ENCODE data around the gene EBF3.

Gene EBF3

DNA sequence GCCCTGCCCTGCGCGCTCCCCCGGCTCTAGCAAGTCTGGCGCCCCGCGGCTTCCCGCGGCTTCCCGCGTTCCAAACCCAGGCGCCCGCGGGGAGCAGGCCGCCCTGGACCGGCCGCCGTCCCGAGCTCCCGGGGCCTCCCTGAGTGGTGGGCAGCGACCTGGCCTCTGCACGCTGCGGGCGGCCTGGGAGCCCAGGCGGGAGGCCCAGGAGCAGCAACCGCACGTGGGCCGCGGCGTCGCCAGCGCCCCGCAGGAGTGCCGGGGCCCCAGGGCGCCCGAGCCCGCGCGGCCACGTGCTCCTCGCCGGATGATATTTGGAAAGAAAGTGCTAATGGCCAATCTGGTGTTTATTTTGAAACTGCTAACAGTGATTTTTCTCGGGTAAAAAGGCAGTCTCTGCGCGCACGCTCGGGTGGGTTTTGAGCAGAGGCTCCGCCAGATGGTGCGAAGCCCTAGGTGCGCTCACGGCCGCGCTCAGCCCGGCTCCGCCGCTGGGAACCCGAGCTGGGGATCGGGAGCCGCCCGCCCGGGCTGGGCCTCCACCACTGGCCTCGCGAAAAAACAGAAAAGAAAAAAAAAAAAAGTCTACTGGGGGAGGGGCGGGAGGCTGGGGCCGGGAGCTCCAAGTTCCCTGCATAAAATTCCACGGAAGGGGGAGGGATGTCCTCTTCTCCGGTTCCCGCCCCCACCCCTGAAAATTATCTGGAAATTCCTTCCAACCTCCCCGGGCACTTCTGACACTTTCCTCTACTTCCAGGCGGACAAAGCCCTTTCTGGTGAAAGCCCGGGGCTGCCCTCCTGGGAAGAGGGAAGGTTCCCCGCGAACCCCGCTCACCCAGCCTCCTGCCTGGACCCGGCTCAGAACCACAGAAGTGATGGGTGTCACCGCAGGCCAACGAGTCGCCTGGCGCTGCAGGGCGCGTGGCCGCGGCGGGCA, 4.3 kb downstream of the EBF3 start:
- in situ Hi-C loops (cut with HindIII; ENCODE audit: low sequenced_read_pairs) = no loop called here

DNA sequence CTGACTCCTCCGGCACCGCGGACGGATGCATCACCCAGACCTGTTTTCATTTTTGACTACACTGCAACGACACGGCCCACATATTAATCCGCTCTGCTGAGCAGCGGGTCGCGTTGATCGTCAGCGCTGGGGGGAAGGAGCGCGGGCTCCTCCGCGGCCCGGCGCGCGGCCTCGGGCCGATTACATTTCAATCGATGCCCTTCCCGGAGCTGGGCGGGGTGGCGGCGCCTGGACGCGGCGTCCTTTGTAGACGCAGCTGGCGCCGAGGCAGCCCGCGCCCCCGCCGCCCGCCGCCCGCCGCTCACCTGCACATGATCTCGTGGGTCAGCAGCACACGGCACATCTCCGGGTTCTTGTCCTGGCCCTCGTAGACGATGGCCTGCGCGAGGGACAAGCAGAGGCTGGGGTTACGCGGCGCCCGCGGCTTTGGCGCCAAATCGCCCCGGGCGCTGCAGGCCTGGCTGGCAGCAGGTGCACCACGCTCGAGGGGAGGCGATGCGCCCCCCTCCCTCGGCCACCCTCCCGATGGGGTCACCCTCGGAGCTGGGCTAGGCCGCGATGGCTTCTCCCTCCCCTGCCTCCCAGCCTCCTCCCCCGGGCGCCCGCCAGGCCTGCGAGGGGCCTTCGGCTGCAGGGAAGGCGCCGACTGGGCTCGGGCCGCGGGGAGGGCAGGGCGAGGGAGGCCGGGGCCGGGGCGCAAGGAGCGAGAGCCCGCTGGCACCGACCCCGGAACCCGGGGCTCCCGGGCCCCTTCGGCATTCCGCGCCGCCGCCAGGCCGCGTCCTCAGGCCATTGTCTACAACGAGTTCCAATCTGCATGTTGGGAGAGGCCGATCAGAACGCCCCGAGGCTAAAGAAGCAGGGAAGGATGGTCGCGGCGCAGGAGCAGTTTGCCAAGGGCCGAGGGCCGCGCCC, 5.2 kb downstream of the EBF3 start:
- in situ Hi-C loops (cut with HindIII; ENCODE audit: low sequenced_read_pairs) = no loop called here

DNA sequence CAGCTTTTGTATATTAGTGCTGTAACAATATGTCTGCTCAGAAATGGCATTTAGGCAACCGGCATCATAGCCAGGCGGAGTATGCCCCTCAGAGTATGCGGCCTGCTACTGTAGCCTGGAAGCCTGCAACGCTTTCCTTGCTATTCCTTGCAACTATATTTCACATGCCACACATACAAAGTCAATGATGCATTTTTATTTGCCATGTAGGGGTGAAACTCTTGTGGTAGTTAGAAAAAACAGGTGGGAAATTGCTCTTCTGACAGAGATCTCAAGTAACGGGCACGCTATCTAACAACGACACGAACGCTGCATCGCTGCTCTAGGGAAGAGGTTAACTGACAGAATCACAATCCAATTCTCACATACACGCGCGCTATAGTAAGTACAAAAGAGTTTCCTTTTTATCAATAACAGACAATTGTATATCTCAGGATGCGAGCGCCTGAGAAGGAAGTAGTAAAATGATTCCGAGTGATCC, 5.9 kb downstream of the EBF3 start:
- in situ Hi-C loops (cut with HindIII; ENCODE audit: low sequenced_read_pairs) = no loop called here

DNA sequence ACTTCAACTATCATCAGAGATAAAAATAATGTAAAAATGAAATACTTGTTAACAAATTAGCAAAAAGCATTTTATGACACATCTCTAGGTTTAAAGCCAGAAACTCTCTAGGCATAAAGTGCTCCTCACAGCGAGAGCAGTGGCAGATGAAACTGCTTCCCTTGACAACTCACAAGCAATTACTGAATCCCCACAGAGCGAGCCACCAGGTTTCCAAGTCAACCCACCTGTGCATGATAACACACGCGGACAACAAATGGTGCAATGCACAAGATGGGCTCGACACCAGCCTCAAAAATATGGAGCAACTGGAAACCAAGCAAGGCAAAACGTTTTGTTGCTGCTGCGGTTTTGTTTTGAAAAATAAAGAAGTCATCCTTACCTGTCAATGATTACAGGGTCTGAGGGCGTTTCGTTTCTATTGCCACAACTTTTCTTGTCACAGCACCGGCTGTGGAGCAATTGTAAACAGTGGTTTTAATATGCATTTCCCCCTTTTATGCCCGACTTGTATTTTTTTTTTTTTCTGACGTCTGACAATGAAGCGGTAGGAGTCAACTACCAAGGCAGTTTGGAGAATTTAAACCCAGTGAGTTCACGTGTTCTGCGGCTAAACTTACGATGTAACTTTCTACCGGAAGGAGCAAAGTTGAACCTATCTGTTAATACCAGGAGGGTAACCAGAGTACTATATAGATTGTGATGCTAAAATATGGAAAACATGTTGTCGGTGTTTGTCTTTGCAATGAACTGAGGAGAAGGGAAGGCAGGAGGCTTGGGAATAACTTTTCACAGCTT, 7.0 kb downstream of the EBF3 start:
- in situ Hi-C loops (cut with HindIII; ENCODE audit: low sequenced_read_pairs) = no loop called here

DNA sequence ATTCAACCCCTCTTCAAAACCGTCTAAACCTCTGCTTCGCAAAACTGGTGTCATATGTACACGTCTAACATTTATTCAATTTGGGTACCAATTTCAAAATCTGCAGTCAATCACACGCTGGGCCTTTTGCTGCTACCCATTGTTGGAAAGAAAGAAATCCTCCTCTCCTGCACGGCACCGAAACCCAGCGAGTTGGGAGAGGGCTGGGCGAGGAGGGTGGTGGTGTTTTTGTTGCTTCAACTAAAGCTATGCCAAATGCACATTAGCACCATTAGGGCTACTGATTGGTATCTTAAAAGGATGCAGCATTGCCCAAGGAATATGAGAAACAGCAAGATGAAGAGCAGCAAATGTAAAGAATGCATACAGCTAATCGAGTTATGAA, 7.8 kb downstream of the EBF3 start:
- in situ Hi-C loops (cut with HindIII; ENCODE audit: low sequenced_read_pairs) = no loop called here

DNA sequence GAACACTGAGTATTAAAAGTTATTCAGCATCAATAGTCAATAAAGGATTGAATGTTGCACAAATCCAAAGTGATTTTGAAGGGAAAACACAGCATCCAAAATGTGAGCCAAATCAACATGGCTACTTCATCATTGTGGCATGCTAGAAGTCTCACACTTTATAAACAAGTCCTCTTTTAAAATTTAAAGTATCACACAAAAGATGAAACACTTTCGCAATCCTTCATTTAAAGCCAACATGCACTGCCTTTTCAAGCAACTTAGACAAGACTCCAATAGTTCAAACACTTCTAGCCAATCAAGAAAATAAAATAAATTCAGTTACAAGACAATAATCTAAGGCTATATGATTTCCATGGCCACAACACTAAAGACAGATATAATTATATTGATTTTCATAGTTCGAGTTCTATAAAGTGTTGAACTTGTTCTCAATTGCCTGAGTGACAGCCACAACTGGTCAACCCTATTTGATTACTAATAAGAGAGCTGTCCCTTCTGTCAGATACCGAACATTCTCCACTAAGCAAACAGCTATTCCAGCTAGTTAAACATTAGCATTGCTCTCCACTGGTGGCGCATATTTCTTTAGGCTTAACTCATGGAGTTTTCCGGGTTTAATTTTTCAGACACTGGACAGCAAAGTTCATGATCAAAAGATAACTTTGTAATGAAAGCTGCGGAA, 8.3 kb downstream of the EBF3 start:
- in situ Hi-C loops (cut with HindIII; ENCODE audit: low sequenced_read_pairs) = no loop called here

DNA sequence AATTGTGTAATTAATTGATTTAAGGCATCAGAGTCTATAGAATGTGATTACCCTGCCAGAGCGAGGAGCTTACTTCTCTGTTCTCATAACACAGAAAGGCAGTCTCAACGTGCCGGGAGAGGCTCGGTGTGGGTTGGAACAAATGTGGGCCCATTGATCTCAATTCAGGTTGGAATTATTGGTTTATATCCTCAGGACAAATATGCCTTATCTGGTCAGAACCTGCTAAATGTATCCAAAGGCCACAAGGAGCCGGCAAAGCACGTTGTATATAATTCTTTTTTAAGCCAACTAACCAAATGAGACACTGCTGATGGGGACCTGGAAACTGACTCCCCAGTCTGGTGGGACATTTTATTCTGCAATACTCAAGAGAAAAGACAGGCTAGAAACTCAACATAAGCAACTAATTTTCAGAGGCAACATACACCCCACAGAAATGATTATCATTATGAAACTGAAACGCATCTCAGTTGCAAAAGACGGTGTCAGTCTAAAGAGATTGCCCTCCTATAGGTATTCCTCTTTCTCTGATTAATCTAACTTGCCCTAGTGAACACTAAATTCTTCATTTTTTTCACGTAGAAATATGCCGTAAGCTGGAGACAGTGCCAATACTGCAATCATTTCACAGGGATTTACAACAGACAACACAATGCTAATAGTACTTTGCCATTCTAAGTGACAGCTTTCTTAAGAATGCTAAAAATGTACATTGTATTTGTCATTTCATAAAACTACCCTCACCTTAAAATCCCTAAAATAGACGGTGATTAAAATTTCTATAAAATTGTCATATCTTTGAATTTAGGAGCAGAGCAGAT, 9.4 kb downstream of the EBF3 start:
- in situ Hi-C loops (cut with HindIII; ENCODE audit: low sequenced_read_pairs) = loop anchor here (5.0 kb wide), 1 partner anchor 92 kb away; no protein-coding TSS in a partner anchor

DNA sequence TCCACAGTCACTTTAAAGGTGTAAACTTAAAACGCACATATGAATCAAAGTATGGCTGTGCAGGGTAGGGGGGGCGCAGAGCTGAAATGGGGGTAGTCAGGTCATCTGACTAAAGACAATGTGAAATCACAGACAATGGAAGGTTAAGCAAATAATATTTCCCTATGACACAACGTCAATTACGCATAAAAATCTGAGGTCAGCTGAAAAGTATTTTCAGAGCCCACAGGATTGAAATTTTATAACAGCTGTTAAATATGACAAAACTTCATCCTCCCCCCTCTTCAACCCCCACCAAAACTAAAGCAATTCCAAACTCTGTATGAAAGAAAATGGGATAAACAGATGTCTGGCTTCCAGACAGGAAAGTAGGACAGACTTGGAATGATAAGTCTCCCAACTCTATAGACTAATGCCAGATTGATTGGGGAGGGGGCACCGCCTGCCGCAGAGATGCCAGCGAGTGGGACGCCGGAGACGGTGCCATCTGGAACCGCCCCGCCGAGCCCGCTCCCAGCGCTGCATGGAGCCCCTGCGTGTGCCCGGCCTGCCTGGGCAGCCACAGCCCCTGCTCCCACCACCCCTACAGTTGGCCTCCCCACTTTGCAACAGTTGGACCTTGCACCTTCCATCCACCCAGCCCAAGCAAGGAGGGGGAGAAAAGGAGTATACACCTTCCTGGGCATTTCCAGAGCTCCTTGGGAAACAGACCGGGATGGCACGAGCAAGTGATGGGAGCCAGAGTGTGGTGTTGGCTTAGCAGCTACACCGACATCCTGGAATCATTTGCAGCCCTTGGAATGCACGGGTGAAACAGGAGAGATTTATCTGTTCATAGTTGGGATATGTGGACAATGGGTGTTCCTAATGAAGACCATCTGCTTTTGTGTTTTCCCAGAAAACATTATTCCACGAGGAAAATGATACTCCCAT, 10.7 kb downstream of the EBF3 start:
- in situ Hi-C loops (cut with HindIII; ENCODE audit: low sequenced_read_pairs) = loop anchor here (5.0 kb wide), 1 partner anchor 91 kb away; no protein-coding TSS in a partner anchor

DNA sequence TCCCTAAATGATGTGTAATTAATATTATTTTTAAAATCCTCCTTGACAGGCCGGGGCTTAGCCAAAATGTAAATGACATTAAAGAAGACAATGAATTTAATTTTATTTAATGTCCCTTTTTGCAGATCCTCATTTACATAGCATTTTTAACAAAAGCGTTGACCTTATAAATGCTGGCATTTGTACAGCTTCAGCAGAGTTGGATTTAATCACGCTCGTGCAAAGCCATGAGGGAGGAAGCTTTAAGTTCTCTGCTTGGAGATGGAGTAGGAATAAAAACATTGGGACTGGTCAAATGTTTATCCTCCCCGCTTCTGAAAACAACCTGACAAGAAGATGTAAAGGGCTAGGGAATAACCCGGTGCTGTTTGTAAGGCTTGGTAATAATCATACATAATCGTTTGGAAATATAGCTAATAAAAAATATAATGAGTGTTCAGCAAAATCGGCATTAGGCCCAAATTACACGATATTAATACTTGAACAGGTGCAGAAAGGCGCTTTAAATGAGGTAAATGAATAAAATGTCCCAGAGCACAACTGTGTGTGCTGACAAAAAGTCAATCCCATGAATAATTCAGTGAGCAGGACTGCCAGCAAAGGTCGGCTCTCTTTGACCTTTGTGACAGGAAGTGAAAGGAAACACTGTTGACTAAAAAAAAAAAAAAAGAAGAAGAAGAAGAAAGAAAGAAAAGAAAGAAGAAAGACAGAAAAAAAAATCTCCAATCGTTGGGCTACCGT, 11.5 kb downstream of the EBF3 start:
- in situ Hi-C loops (cut with HindIII; ENCODE audit: low sequenced_read_pairs) = loop anchor here (5.0 kb wide), 1 partner anchor 90 kb away; no protein-coding TSS in a partner anchor

DNA sequence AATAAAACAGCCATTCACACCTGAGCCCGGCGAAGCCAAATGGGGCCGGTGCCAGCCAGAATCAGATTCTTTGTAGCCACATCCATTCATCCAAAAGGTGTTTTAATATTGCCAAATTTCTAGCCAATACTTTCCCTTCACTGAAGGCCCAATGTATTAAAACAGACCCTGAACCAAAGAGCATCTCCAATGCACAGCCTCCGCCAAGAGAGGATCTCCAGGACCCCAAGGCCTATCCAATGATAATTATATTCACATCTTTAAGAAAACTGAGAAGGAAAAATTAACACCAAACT, 12.2 kb downstream of the EBF3 start:
- in situ Hi-C loops (cut with HindIII; ENCODE audit: low sequenced_read_pairs) = loop anchor here (5.0 kb wide), 1 partner anchor 90 kb away; no protein-coding TSS in a partner anchor

DNA sequence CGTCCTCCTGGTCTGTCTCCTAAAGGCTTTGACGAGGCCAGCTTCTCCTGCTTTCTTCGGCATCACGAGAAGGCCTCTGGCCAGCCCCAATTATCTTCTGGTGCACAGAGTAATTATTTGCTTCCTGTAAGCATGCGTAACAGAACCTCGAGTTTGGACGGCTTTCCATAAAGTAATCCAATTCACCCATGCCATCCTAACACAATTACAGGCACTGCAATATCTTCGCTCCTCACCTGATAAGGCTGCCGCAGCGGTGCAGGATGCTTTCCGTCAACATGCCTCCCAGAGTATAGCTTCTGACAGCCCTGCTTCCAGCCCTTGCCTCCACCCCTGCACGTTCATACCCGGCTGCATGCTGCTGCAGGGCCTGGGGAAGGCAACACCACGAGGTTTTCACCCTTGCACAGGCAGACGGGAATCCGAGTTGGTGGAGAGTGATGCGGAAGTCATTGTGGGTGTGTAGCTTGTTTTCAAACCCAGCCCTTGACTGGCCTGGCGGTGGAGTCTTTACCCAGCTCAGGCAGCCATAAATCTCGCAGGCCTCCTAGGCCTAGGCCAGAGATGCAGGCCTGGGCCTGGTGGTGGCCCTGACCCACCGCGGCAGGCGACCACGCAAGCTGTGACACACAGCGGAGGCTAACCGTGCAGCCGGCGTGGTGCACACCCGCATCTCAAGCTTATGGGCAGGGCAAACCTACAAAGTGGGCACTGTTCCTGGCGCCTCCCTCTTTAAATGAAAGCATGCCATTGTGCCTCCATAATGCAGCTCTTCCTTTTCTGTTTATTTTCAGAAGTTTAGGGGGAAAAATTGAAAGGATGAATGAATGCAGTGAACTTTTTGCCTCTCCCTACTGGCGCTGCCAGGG, 12.7 kb downstream of the EBF3 start:
- in situ Hi-C loops (cut with HindIII; ENCODE audit: low sequenced_read_pairs) = loop anchor here (5.0 kb wide), 1 partner anchor 89 kb away; no protein-coding TSS in a partner anchor

DNA sequence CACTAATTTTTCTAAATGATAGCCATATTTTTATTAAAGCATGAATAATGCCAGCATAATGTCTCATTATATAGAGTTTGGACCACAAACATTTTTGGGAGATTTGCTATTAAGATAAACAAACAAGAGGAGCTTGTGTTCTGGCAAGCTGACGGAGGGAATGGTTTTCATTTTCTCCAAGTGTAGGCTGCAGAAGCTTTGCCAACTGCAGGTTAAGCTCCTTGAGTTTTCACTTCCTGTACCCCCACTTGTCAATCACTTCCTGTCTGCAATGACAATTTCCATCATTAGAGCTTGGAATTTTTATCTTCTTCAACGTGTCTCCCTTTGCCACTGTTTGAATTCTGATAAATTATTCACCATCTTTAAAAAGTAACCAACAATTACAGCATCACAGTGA, 13.4 kb downstream of the EBF3 start:
- in situ Hi-C loops (cut with HindIII; ENCODE audit: low sequenced_read_pairs) = loop anchor here (5.0 kb wide), 1 partner anchor 88 kb away; no protein-coding TSS in a partner anchor

DNA sequence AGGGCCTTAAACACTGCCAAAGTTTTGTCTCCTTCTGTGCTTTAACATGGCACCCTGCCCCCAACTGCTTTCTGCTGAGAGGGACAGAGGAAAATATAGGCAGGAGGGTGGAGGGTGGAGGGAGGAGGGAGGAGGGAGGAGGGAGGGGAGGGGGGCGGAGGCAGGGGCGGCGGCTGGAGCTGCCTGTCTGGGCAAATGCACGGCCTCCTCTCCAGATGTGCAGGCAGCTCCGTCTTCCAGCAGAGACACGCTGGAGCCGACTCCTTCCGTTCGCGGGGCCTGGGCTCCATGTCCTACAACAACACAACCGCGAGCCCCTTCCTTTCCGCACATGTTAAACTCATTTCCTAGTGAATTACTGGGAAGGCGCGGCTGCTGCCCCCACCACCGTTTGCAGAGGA, 14.2 kb downstream of the EBF3 start:
- in situ Hi-C loops (cut with HindIII; ENCODE audit: low sequenced_read_pairs) = loop anchor here (5.0 kb wide), 1 partner anchor 88 kb away; no protein-coding TSS in a partner anchor

DNA sequence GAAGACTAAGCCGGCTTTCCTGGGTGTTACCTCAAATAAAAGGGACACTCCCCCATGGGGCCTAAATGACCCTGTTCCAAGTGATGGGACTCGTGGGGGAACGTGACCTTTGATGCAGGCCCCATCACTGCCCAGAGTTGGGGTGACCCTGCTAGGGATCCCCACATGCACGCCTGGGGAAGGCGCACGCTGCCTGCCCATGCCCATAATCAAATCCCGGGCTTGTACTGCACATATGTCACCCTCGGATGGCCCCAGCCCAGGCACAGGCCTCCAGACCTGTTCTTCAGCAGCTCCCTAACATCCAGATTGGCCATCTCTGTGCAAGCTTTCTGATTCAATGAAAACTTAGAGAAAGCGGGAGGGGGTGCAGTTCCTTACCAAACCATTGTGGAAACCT, 14.7 kb downstream of the EBF3 start:
- in situ Hi-C loops (cut with HindIII; ENCODE audit: low sequenced_read_pairs) = no loop called here

DNA sequence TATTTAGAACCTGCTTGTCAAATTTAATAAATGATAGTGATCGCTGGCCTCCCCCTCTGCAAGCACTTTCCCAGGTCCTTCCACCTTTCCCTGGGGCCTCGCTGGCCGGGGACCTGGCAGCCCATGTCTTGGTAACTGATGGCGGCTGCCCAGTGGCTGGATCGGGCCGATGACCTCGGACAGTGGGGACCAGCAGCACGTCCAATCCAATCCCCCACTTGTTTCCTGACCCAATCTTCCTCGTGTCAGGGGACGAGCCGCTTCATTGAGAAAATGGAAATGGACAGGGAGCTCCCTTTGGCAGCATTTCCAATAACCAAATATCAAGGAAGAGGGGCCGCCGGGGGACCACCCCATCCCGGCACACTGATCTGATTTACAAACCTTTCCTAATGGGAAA, 17.2 kb downstream of the EBF3 start:
- in situ Hi-C loops (cut with HindIII; ENCODE audit: low sequenced_read_pairs) = no loop called here

Data from endothelial cell of hepatic sinusoid (primary cell).